ENCODE data around the gene RPL7A. TPM values are rescaled to one million over a fixed set of nuclear protein-coding genes. Genes with fewer than 3 reads are reported as not detected.
A peak's percentile ranks its signal among the peaks of the same experiment; 100 is the strongest.

Gene RPL7A
- total and polyA plus RNA-seq, 2 of the 13 experiments (the other 11 are each of a cell fraction or from before 2014, with no cell fraction given) = 2,401 to 2,938 TPM

DNA sequence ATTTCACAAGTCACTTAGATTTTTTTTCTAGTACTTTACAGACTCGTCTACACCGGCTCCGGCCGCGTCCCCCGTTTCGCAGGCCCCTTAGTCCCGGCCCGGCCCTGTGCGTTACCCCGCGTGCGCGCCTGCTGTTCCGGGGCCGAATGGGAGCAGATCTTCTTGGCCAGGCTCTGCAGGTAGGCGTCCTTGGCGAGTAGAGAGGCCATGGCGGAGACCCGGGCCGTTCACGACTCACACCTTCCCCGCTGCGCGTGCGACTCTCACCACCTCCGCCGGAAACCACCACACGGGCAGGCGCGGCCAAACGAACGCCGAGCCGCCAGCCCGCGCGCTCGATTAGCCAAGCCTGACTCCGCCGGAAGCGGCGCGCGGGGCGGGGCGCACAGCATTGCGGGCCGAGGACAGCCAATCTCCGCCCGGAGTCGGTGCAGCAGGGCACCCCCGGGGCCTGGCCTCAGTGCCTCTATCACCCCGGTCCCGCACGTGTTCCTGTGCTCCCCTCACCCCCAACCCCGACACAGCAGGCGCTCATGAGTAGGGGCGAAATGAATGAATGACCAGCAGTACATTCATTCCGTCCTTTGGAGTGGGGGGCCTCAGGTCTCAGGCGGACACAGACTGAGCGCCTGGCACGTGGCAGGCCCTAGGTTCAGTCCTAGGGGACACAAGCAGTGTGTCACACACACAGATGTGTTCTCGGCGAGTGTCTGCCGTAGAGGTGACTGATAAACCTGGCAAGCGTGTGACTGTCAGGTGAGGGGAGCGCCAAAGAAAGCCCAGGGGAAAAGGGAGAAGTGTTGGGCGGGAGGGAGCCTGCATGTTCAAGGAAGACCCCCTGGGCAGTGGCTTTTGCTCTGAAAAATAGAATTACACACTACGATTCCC is 11.8 kb upstream of the RPL7A start, which contains the start of gene SURF6 (continued):
- TF ChIP-seq MAZ (IDR thresholded peaks at IDR 0.05; ENCODE audit: borderline replicate concordance, low read depth, low read length) = peak; percentile 89
- peak; percentile 91 for TF ChIP-seq MAZ (CRISPR knock-in tag; IDR thresholded peaks at IDR 0.05; ENCODE audit: low read depth)
- peak; percentile 40; the same call in 1 of the 2 replicates for TF ChIP-seq ZNF678 (CRISPR knock-in tag; IDR thresholded peaks at IDR 0.05)
- TF ChIP-seq, protein P1, sequence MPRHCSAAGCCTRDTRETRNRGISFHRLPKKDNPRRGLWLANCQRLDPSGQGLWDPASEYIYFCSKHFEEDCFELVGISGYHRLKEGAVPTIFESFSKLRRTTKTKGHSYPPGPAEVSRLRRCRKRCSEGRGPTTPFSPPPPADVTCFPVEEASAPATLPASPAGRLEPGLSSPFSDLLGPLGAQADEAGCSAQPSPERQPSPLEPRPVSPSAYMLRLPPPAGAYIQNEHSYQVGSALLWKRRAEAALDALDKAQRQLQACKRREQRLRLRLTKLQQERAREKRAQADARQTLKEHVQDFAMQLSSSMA (CRISPR knock-in tag; IDR thresholded peaks at IDR 0.05) = peak; percentile 38; the same call in 1 of the 2 replicates
- TF ChIP-seq, protein P2, sequence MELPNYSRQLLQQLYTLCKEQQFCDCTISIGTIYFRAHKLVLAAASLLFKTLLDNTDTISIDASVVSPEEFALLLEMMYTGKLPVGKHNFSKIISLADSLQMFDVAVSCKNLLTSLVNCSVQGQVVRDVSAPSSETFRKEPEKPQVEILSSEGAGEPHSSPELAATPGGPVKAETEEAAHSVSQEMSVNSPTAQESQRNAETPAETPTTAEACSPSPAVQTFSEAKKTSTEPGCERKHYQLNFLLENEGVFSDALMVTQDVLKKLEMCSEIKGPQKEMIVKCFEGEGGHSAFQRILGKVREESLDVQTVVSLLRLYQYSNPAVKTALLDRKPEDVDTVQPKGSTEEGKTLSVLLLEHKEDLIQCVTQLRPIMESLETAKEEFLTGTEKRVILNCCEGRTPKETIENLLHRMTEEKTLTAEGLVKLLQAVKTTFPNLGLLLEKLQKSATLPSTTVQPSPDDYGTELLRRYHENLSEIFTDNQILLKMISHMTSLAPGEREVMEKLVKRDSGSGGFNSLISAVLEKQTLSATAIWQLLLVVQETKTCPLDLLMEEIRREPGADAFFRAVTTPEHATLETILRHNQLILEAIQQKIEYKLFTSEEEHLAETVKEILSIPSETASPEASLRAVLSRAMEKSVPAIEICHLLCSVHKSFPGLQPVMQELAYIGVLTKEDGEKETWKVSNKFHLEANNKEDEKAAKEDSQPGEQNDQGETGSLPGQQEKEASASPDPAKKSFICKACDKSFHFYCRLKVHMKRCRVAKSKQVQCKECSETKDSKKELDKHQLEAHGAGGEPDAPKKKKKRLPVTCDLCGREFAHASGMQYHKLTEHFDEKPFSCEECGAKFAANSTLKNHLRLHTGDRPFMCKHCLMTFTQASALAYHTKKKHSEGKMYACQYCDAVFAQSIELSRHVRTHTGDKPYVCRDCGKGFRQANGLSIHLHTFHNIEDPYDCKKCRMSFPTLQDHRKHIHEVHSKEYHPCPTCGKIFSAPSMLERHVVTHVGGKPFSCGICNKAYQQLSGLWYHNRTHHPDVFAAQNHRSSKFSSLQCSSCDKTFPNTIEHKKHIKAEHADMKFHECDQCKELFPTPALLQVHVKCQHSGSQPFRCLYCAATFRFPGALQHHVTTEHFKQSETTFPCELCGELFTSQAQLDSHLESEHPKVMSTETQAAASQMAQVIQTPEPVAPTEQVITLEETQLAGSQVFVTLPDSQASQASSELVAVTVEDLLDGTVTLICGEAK (IDR thresholded peaks at IDR 0.05) = peak; percentile 18; the same call in 1 of the 2 replicates
- TF ChIP-seq, protein P2 (CRISPR knock-in tag; IDR thresholded peaks at IDR 0.05) = peak; percentile 73
- TF ChIP-seq NFE2L2 (IDR thresholded peaks at IDR 0.05; ENCODE audit: low read length) = no peak
- peak; percentile 71; the same call in 1 of the 2 replicates for TF ChIP-seq KLF6 (CRISPR knock-in tag; IDR thresholded peaks at IDR 0.05)
- TF ChIP-seq ZNF556 (CRISPR knock-in tag; IDR thresholded peaks at IDR 0.05; ENCODE audit: borderline replicate concordance) = peak; percentile 64; the same call in 1 of the 2 replicates
- TF ChIP-seq, protein P3, sequence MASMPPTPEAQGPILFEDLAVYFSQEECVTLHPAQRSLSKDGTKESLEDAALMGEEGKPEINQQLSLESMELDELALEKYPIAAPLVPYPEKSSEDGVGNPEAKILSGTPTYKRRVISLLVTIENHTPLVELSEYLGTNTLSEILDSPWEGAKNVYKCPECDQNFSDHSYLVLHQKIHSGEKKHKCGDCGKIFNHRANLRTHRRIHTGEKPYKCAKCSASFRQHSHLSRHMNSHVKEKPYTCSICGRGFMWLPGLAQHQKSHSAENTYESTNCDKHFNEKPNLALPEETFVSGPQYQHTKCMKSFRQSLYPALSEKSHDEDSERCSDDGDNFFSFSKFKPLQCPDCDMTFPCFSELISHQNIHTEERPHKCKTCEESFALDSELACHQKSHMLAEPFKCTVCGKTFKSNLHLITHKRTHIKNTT (CRISPR knock-in tag; IDR thresholded peaks at IDR 0.05) = no peak
- peak; percentile 97 for TF ChIP-seq KMT2B (CRISPR knock-in tag; IDR thresholded peaks at IDR 0.05)
- TF ChIP-seq, protein P4, sequence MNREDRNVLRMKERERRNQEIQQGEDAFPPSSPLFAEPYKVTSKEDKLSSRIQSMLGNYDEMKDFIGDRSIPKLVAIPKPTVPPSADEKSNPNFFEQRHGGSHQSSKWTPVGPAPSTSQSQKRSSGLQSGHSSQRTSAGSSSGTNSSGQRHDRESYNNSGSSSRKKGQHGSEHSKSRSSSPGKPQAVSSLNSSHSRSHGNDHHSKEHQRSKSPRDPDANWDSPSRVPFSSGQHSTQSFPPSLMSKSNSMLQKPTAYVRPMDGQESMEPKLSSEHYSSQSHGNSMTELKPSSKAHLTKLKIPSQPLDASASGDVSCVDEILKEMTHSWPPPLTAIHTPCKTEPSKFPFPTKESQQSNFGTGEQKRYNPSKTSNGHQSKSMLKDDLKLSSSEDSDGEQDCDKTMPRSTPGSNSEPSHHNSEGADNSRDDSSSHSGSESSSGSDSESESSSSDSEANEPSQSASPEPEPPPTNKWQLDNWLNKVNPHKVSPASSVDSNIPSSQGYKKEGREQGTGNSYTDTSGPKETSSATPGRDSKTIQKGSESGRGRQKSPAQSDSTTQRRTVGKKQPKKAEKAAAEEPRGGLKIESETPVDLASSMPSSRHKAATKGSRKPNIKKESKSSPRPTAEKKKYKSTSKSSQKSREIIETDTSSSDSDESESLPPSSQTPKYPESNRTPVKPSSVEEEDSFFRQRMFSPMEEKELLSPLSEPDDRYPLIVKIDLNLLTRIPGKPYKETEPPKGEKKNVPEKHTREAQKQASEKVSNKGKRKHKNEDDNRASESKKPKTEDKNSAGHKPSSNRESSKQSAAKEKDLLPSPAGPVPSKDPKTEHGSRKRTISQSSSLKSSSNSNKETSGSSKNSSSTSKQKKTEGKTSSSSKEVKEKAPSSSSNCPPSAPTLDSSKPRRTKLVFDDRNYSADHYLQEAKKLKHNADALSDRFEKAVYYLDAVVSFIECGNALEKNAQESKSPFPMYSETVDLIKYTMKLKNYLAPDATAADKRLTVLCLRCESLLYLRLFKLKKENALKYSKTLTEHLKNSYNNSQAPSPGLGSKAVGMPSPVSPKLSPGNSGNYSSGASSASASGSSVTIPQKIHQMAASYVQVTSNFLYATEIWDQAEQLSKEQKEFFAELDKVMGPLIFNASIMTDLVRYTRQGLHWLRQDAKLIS (CRISPR knock-in tag; IDR thresholded peaks at IDR 0.05) = peak; percentile 50; the same call in 1 of the 2 replicates
- no peak for TF ChIP-seq SP1 (IDR thresholded peaks at IDR 0.05)
- TF ChIP-seq SP1 (CRISPR knock-in tag; IDR thresholded peaks at IDR 0.05) = peak; percentile 91

Measured in HepG2 (cell line).